ENCODE results near the gene SMPD3.

- TF ChIP-seq, protein P1, sequence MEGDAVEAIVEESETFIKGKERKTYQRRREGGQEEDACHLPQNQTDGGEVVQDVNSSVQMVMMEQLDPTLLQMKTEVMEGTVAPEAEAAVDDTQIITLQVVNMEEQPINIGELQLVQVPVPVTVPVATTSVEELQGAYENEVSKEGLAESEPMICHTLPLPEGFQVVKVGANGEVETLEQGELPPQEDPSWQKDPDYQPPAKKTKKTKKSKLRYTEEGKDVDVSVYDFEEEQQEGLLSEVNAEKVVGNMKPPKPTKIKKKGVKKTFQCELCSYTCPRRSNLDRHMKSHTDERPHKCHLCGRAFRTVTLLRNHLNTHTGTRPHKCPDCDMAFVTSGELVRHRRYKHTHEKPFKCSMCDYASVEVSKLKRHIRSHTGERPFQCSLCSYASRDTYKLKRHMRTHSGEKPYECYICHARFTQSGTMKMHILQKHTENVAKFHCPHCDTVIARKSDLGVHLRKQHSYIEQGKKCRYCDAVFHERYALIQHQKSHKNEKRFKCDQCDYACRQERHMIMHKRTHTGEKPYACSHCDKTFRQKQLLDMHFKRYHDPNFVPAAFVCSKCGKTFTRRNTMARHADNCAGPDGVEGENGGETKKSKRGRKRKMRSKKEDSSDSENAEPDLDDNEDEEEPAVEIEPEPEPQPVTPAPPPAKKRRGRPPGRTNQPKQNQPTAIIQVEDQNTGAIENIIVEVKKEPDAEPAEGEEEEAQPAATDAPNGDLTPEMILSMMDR (IDR thresholded peaks at IDR 0.05; ENCODE audit: insufficient read depth, low read length): no peak
- TF ChIP-seq REST (IDR thresholded peaks at IDR 0.05; ENCODE audit: insufficient replicate concordance, low read depth) (no peak), POLR2AphosphoS5 (IDR thresholded peaks at IDR 0.05; ENCODE audit: low read depth) (no peak), SPI1 (IDR thresholded peaks at IDR 0.05; ENCODE audit: borderline replicate concordance, low read depth) (no peak), GABPA (IDR thresholded peaks at IDR 0.05; ENCODE audit: low read depth) (no peak)
Observed at GRCh38 chr16:68458551-68458950, 10.2 kb upstream of the SMPD3 start.

Data from HL-60 (cell line).